ENCODE data around the gene SEMA6D.

Gene SEMA6D

DNA sequence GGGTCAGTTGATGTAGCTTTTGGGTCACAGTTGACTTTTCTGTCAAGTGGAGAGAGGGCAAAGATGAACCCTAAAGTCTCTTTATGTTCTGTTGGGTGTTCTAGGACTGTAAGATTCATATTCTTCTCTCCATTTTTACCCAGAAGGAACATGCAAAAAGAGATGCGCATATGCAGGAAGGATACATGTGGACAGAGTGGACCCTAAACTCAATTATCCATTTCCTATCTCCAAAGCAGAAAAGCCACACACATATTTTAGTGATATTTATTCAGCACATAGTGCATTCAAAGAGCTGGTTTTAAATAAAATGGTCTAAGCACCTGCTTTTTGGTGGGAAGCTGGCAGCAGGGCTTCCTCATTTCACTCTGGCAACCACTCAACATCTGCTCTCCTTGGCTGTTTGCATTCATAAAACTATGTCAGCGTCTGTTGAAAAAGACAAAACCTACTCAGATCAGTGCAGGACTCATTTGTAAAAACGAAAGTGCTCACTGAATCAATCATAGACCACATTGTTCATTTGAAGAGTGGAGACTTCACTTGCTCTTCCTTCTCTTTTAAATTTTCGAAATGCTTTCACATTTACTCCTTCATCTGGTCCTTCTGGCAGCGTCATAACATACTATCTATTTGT, 96.6 kb downstream of the SEMA6D start:
- TF ChIP-seq, protein P1, sequence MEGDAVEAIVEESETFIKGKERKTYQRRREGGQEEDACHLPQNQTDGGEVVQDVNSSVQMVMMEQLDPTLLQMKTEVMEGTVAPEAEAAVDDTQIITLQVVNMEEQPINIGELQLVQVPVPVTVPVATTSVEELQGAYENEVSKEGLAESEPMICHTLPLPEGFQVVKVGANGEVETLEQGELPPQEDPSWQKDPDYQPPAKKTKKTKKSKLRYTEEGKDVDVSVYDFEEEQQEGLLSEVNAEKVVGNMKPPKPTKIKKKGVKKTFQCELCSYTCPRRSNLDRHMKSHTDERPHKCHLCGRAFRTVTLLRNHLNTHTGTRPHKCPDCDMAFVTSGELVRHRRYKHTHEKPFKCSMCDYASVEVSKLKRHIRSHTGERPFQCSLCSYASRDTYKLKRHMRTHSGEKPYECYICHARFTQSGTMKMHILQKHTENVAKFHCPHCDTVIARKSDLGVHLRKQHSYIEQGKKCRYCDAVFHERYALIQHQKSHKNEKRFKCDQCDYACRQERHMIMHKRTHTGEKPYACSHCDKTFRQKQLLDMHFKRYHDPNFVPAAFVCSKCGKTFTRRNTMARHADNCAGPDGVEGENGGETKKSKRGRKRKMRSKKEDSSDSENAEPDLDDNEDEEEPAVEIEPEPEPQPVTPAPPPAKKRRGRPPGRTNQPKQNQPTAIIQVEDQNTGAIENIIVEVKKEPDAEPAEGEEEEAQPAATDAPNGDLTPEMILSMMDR (IDR thresholded peaks at IDR 0.05; ENCODE audit: borderline replicate concordance, control extremely low read depth, extremely low read depth, insufficient read depth, missing control alignments) = no peak

DNA sequence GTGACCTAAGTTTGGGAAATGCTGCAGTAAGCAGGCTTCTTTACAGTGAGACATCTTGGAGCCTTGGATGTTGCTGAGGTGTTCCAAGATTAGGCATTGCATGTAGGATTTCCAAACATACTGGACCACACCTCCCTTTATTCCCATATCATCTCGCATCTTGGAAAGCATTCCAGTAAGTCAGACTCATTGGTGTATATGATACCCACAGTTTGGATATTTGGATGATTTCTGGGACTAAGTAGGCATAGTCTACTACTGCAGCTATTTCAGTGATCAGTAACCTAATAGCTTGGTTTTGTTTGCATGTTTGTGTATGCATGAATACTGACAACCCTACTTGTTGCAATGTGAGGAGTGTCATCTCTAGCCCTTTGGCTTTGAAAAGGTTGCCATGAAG, 97.3 kb downstream of the SEMA6D start:
- TF ChIP-seq, protein P1 (IDR thresholded peaks at IDR 0.05; ENCODE audit: borderline replicate concordance, control extremely low read depth, extremely low read depth, insufficient read depth, missing control alignments) = no peak
- in situ Hi-C loops (cut with MboI; ENCODE audit: low sequenced_read_pairs, unreplicated experiment) = no loop called here
- DNase-seq (ENCODE audit: low spot score) = no peak

More for the DNA sequence above, 96.6 kb downstream of the SEMA6D start:
- peak; percentile 48 for DNase-seq (ENCODE audit: low spot score)
- in situ Hi-C loops (cut with MboI; ENCODE audit: low sequenced_read_pairs, unreplicated experiment) = no loop called here

DNA sequence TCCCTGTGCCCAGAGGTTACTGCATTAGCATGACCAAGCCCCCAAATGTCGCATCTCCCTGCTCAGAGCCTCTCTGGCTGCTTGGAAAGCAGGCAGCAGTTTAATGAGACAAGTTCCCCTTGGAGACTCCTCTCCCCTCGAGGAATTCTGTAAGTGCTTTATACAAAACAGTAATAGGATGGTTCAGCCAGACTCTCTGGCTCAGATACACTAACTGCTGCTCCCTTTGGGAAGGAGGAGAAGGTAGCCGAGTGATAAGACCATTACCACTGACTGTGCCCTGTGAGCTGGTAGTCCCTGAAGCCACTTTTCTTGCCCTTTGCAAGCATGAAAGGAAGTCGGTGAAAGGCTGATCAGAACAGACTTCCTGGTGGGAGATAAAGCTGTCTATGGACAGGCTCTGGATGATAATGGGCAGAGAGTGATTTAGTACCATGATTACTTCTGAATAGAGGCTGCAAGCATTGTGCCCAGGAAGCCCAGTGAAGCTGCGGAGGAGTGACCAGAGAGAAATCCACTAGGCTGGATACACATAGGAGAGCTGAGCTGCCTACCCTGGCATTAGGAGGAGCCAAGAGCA, 100.8 kb downstream of the SEMA6D start:
- DNase-seq (ENCODE audit: low spot score) = no peak
- in situ Hi-C loops (cut with MboI; ENCODE audit: low sequenced_read_pairs, unreplicated experiment) = no loop called here

DNA sequence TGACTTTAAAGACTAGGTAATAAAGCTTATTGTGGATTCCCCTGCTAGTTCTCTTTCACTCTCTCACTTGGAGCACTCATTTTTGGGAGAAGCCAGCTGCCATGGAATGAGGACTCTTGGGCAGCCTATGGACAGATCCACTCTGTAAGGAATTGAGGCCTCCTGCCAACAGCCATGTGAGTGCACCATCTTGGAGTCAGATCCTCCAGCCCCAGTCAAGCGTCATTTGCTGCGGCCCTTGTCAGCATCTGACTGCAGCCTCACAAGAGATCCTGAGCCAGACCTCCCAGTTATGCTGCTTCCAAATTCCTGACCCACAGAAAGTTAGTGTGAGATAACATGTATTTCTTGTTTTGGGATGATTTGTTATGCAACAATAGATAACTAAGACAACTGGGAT, 101.9 kb downstream of the SEMA6D start:
- in situ Hi-C loops (cut with MboI; ENCODE audit: low sequenced_read_pairs, unreplicated experiment) = no loop called here
- TF ChIP-seq, protein P1 (IDR thresholded peaks at IDR 0.05; ENCODE audit: borderline replicate concordance, control extremely low read depth, extremely low read depth, insufficient read depth, missing control alignments) = no peak
- no peak for DNase-seq (ENCODE audit: low spot score)

More for the DNA sequence above, 100.8 kb downstream of the SEMA6D start:
- TF ChIP-seq, protein P1 (IDR thresholded peaks at IDR 0.05; ENCODE audit: borderline replicate concordance, control extremely low read depth, extremely low read depth, insufficient read depth, missing control alignments) = no peak

DNA sequence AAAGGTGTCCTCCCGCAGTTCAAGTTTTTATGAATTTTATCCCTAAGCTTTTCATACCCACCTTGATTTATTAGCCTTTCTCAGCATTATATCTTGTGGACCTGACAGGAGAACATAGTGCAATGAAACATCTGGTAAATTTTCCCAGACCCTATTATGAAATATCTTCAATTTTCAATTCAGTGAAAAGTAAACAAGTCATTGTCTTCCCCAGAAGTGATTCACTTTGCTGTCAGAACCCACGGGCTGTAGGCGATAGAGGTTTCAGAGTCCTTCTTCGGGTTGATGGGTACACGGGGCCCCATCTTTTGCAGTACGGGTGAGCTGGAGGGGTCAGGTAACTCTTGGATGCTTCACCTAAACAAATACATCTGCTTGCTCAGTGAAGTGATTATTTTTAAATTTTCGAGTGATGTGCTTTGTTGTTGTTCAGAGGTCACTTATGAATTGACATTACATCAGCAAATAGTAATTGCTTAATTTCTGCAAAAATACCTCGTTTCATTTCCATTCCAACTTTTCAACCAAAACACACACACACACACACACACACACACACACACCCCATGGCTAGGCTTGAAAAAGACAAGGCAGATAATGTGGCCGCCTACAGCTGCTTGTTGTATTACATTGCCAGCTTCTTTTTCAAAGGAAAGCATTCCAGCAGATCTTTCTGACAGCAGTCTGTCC, 102.9 kb downstream of the SEMA6D start:
- TF ChIP-seq, protein P1 (IDR thresholded peaks at IDR 0.05; ENCODE audit: borderline replicate concordance, control extremely low read depth, extremely low read depth, insufficient read depth, missing control alignments) = no peak
- DNase-seq (ENCODE audit: low spot score) = no peak
- in situ Hi-C loops (cut with MboI; ENCODE audit: low sequenced_read_pairs, unreplicated experiment) = no loop called here

DNA sequence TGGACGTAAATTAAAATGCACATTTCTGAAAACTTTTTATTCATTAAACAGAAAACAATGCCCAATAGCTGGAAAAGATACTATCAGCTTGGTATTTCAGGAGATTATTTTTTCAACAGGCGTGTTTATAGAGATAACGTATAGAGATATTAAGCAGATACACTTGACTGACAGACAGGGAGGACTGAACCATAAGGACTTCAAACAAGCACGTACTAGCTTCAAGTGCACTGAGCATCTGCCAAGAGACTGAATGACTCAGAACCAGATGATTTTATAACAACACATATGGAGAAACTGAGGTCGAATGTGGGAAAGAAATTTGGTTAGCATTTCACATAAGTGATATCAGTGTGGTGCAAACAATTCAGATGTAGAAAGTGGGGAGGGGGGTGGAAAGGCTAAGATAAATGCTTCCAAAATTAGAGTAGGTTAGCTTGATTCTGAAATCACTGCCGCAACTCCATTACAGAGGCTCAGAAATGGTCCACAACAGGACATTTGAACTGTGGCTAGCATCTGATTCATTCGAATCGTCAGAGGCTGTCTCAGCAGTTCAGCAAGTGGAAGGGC, 103.5 kb downstream of the SEMA6D start:
- in situ Hi-C loops (cut with MboI; ENCODE audit: low sequenced_read_pairs, unreplicated experiment) = no loop called here
- no peak for DNase-seq (ENCODE audit: low spot score)

More for the DNA sequence above, 103.5 kb downstream of the SEMA6D start:
- TF ChIP-seq, protein P1 (IDR thresholded peaks at IDR 0.05; ENCODE audit: borderline replicate concordance, control extremely low read depth, extremely low read depth, insufficient read depth, missing control alignments) = no peak

All from GM13976 (cell line).